Islet of Langerhans (tissue), 1 donor: ENCODE data around the gene MYCL.

Experiments
- FAIRE-seq: peaks from one replicate; lab custom pipeline; 2011; peaks lifted over from hg19 to GRCh38; lab: Jason Lieb, UNC

Gene MYCL, protein sequence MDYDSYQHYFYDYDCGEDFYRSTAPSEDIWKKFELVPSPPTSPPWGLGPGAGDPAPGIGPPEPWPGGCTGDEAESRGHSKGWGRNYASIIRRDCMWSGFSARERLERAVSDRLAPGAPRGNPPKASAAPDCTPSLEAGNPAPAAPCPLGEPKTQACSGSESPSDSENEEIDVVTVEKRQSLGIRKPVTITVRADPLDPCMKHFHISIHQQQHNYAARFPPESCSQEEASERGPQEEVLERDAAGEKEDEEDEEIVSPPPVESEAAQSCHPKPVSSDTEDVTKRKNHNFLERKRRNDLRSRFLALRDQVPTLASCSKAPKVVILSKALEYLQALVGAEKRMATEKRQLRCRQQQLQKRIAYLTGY

GRCh38 chr1:39901714-39902459, at the start of gene MYCL:
TSS of gene MYCL (minus strand) at chr1:39901917. CDS start at chr1:39901434, 483 bp downstream.
- no peak for FAIRE-seq

GRCh38 chr1:39949891-39950290, 48.2 kb upstream of the MYCL start:
- FAIRE-seq = no peak

DNA sequence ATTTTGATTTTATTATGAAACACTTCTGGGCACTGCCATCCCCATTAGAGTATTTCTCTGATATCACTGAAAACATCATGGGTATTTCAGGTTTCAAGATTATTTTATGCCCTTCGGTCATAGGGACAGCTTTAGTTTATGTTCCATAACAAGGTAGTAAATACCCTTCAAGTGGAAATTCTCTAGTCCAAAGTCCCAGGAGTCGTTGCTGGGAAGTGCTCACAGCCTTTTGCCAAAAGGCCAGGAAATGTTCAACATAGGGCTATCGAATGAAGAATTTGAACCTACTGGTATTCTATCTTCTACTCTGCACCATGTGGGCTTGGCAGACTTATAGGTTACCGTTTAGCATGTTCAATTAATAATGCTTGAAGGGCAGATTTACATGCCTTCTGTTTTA, 45.5 kb upstream of the MYCL start:
- FAIRE-seq = no peak

GRCh38 chr1:39946216-39946615, 44.5 kb upstream of the MYCL start:
- FAIRE-seq = no peak

GRCh38 chr1:39944410-39945112, 42.8 kb upstream of the MYCL start:
- no peak for FAIRE-seq

DNA sequence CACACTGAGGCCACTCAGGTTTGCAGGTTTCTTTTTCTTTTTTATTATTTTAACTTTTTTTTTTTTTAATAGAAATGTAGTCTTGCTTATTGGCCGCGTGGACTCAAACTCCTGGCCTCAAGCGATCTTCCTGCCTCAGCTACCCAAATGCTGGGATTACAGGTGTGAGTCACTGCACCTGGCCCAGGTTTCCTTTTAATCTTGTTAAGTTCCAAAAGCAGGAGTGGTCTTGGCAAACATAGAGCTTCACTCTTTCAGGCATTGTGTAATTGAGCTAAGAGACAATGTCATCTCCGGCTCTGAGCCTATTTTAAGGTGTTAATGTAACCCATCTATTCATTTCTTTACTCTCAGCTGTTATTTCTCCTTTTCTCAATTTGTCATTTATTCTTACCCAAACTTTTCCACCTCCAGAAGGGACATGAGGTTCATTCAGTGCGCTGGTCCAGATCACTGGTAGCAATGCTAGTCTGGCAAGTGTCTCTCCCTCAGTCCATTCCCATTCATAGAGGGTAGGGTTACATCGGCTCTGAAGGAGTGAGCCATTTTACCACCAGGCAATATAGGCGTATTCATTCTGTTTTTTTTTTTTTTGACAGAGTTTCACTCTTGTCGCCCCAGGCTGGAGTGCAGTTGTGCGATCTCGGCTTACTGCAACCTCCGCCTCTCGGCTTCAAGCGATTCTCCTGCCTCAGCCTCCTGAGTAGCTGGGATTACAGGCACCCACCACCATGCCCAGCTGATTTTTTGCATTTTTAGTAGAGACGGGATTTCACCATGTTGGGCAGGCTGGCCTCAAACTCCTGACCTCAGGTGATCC, 42.0 kb upstream of the MYCL start:
- no peak for FAIRE-seq

DNA sequence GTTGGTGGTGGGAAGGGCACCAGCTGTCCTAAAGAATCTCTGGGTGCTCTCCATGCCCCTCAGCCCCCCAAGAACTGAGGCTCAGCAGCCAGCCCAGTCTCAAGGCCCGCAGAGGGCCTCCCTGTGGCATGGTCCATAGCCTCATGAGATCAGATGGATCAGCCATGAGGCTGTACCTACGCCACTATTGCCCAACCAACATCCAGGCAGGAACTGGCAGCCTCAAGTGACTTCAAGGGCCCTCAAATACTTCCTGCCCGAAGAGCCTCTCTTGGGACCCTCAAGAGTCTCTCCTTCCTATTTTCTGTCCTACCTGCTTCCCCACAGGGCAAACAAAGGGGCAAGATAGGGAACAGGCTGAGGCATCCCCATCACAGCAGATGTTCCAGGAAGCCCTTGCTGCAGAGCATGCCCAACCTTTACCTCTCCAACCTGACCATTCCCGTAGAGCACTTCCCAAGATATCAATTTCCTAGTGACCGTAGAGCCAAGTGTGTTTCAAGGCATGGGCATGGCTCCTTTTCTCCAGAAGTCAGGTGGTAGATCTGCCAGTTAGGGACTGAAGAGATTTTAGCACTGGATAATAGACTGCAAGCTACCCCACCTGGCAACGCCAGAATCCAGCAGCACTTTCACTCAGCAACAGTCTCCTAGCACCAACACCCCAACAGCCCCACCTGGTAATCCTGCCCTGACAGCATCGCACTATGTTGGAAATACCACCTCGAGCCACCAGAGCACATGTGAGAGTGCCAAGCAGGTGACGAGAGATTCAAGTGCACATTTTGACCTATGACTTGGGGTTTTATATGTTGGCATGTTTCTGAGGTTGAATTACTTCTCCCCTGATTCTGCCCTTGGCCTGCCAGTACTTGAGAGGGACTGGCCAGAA, 39.5 kb upstream of the MYCL start:
- no peak for FAIRE-seq

- no peak for FAIRE-seq
These were observed 38.5 kb upstream of the MYCL start for GRCh38 chr1:39940253-39940652.

GRCh38 chr1:39938856-39939255, 37.1 kb upstream of the MYCL start:
- no peak for FAIRE-seq

DNA sequence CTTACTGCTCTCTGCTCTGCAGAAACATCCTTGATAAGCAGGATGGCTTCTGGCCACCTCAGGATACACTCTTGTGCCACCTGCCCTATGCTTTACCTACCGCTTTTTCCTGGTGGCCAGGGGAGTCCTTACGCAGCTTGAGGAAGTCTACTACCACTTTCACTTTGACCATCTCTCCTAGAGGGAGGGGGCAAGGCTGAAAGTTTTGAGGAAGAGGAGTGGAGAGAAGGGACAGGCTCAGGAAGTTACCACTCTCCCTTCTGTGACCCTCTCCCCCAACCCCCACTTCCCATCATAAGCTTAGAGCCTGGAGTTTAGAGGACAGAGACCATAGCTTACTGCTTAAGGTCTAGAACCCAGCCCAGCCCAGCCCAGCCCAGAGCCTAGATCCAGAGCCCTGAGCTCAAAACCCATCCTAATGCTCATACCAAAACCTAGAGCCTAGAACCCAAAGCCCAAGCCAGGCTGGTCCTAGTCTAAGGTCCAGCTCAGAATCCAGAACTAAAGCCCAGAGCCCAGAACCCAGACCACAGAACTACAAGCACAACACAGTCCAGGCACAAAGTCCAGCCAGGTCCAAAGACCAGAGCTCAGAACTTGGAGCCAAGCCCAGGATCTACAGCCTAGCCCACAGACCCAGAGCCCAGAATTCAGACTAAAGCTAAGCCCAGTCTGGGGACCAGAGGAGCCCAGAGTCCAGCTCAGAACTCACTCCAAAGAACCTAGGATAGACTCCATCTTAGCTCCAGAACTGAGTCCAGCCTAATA, 35.2 kb upstream of the MYCL start:
- no peak for FAIRE-seq

DNA sequence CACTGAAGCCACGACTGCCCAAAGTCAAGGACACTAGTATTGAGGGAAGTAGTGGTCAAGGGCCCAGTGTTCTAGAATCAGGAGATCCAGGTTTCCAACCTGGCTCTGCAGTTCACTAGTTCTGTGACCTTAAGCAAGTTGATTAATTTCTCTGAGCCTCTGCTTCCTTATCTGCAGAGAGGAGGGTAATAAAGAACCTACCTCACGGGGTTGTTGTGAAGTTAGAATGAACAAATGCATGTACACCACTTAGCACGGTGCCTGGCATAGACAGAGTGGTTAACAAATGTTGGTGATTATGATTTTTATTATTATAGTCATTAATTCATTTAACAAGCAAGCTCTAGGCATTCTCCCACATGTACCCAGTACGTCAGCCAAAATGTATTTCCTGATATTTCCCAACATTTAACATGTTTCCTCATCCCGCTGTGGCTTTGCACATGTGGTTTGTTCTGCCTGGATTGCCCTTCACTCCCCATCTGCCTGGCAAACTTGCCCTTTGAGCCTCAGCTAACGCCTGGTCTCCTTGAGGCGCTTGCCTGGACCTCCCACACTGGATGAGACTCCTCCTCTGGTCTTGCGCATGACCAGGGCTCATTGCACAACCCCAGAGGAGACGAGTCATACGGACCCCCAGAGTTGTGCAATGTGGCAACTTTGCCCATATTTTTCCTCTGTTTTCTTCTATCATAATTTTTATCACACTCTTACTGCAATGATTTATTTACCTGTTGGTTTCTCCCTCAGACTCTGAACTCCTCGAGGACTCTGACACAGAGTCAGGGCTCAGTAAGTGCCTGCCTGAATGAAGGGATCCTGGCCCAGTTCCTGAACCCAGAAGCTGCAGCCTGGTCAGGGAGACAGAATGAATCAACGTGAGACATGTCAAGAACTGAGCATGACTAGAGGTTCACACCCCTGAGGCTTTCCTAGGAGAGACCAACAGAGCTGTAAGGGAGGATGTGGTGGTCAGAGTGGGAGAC, 32.5 kb upstream of the MYCL start:
- FAIRE-seq = no peak

GRCh38 chr1:39928809-39929587, 27.3 kb upstream of the MYCL start:
- FAIRE-seq = no peak

DNA sequence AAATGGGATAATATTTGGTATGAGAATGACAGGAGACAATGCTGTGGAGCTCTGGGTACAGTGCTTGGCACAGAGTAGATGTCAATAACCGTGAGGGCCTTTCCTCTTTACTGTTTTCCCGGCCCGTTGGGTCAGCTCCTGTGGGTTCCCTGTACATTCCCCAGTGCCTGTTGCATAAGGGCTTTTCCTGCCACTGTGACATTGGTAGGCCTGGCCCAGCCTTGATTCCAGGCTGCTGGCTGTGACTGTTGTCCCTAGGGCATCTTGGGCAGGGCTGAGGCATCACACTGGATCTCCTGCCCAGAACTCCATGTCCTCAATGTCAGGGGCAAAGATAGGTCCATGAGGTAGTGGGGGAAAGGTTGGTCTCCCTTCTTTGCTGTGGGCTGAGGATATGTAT, 25.8 kb upstream of the MYCL start:
- no peak for FAIRE-seq

DNA sequence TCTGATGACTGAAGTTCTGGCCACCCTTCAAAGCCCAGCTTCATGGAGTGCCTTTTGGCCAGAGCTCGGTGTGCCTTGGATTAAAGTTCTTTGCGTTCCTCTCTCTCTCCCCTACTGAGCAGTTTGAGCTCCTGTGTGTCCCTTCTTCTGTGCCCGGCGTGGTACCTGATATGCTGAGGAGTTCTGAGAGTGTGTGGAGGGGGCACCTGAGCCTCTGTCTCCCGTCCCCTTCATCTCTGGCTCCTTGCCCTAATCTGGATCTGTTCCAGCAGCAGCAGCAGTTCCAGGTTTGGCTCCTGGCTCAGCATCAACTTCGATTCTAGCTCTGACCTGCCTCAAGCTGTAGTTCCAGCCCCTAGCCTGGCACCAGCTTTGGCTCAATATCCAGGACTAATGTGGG, 25.1 kb upstream of the MYCL start:
- FAIRE-seq = no peak

GRCh38 chr1:39926343-39926793, 24.7 kb upstream of the MYCL start:
- no peak for FAIRE-seq

DNA sequence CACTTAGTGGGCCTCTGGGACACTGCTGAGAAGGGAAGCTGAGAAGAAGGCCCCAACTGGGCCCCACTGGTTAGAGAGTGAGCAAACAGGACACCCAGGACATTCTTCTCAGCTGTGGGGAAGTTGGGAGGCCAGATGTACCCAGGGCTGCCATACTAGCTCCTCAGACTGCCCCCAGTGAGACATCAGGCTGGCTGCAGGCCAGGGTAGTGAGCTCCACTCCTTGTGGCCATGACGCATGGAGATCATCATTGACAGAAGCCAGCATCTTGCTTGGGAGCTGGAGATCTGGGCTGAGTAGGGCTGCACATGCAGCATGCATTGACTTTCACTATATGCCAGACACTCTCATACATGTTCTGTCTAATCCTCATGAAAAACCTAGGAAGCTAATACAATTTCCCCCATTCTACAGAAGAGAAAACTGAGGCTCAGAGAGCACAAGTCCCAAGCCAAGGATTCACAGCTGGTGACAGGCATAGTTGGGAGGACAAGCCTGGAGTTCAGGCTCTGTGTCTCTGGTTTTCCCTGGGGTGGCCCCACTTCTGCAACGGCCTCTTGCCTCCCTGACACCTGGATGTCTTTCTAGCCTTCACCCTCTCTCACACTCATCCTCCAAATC, 24.1 kb upstream of the MYCL start:
- FAIRE-seq = no peak

GRCh38 chr1:39922251-39922688, 20.6 kb upstream of the MYCL start:
- FAIRE-seq = no peak

- peak; percentile 84 for FAIRE-seq
These were observed 17.8 kb upstream of the MYCL start for GRCh38 chr1:39919545-39919944.
